ENCODE results near the gene AMIGO1.

DNA sequence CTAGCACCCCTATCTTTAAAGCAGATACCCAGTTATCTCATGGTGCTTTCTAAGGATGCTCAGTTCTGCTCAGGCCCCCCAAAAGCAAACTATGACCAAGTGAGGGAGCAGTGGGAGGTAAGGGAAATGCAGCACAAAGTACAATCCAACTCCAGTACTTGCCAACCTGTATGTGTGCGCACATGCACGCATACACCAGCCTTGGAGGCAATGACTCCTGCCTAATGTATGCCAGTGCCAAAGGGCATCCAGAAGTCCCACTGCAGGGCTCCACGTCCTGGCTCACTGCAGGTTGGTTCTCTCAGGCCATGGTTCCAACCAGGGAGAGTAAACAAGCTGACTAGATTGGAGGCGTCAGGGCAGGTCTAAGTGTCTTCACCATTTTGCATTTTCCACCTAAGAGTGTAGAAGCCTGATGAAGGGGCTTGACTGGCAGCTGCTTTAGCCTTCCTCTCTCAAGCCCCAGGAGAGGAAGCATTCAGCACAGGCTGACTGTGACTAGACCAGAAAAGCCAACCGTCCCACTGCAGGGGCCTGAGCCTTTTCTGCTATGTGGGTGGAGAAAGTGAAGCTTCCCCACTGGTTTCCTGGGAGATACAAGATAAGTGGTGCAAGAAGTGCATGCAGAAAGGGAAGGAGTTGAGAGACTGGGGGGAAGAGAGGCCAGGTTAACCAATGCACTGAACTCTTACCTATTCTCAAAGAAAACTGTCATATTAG, 7.7 kb downstream of the AMIGO1 start:
- TF ChIP-seq POLR2A (IDR thresholded peaks at IDR 0.05) (no peak), EP300 (IDR thresholded peaks at IDR 0.05) (no peak)
- TF ChIP-seq, protein P1, sequence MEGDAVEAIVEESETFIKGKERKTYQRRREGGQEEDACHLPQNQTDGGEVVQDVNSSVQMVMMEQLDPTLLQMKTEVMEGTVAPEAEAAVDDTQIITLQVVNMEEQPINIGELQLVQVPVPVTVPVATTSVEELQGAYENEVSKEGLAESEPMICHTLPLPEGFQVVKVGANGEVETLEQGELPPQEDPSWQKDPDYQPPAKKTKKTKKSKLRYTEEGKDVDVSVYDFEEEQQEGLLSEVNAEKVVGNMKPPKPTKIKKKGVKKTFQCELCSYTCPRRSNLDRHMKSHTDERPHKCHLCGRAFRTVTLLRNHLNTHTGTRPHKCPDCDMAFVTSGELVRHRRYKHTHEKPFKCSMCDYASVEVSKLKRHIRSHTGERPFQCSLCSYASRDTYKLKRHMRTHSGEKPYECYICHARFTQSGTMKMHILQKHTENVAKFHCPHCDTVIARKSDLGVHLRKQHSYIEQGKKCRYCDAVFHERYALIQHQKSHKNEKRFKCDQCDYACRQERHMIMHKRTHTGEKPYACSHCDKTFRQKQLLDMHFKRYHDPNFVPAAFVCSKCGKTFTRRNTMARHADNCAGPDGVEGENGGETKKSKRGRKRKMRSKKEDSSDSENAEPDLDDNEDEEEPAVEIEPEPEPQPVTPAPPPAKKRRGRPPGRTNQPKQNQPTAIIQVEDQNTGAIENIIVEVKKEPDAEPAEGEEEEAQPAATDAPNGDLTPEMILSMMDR (IDR thresholded peaks at IDR 0.05): no peak

Data from sigmoid colon (tissue), 4 donors.